Measurements from ENCODE around the gene MACROH2A2.

- TF ChIP-seq EZH2 (IDR thresholded peaks at IDR 0.05) (no peak), FOXP2 (optimal IDR thresholded peaks at IDR 0.05; ENCODE audit: control extremely low read depth, extremely low read length, insufficient read depth) (no peak)
Observed at GRCh38 chr10:70101668-70102067, 49.0 kb downstream of the MACROH2A2 start.

Measured in SK-N-MC (cell line).